GM04503 (cell line): Measurements from ENCODE around the gene PLXNB3.
A peak's percentile ranks its signal among the peaks of the same experiment; 100 is the strongest.
"Not testable (repeated sequence)": the region's sequence is repeated elsewhere in the genome, so short reads cannot be mapped to it uniquely, and the experiment has no call there.

Experiments used
- DNase-seq: peaks from one replicate; pipeline ENCODE4 v3.0.0-alpha.2; 2012; ENCODE audit warnings: low read depth

The PLXNB3 gene

DNA sequence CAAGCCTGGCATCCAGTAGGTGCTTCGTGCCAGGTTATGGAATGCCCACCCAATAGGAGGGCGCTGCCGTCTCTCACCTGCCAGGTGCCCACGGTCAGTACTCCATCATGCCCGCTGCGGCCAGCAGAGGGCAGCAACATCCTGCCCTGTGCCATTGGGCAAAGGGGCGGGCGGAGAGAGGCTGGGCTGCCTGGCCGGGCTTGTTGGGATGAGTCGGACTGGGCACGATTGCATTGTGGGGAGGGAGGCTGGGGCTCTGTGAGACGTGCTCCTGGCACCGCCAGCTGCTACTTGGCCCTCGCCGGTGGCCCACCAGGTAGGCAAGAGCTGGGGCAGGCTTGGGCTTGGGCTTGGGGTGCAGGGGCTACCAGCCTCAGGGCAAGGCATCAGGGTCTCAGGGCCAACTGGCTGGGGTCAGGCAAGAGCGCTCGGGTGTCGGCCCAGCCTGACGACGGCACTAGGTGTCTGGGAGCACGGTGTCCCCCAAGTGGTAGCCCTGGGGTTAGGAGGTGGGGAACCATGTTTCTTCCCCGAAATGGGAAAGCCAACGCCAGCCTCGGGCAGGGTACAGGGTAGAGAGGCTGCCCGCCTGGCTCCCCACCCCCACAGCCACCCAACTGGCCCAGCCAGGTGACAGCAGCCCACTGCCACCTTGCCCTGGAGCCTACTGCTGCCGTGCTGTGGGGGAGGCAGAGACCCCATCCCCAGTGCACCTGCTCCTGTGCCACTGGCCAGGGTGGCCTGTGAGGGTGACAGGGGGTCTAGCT is at the start of gene PLXNB3:
TSS of gene PLXNB3 (plus strand) at position 261 of the 767 bp plus-strand sequence. CDS start 1,287 bp downstream, outside the sequence.
- no peak for DNase-seq

DNA sequence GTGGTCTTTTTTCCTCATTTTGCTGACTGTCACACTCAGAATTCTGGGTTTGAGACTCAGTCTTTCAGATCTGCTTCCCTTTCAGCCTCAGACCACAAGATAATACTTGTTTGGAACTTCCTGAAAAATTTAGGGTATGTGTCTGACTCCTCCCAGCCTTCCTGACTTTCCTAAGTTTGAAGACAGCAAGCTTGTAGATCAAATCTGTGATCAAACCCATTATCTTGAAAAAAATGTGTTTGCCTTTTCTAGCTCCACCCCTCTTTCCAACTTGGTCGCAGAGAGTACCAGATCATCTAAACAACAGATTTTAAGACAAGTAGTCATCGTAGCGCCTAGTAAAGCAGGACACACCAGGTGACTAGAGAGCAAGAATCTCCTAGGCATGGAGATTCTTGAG is 49.8 kb upstream of the PLXNB3 start:
- no peak for DNase-seq

- DNase-seq: no peak
Measured at GRCh38 chrX:153717445-153717844, 46.6 kb upstream of the PLXNB3 start.

DNA sequence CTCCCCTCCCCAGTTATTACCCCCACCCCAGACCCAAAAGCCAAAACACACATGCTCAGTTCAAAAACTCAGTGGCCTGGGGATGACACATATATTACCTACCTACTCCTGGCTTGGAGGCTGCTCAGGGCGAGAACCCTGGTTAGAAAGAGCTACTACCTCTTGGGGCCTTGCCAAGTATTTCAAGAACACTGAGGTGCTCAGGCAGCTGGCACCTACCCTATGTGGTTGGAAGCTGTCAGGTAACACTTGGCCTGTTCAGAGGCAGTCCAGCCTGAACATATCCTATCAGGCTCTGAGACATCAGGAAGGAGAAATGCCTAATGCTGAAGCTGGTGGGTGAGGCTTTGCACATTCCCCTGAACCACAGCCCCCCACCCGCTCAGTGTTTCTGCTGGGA is 44.8 kb upstream of the PLXNB3 start:
- DNase-seq: no peak

DNA sequence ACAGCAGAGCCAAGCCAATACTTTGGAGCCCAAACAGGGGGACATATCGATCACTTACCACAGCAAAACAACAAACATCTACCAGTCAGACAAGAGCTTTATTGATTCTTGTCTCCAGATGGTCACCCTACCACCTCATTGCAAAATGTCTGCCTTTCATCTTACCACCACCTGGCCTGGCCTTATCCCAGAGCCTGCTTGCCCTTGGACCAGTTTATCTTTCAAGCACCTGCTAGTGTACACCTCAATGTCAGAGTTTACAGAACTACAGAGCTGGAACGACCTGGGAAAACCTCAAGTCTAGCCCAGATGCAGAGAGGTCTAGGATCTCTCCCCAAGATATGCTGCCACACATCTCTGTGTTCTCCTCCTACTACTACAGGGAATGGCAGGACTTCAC is 44.3 kb upstream of the PLXNB3 start:
- DNase-seq: no peak

DNA sequence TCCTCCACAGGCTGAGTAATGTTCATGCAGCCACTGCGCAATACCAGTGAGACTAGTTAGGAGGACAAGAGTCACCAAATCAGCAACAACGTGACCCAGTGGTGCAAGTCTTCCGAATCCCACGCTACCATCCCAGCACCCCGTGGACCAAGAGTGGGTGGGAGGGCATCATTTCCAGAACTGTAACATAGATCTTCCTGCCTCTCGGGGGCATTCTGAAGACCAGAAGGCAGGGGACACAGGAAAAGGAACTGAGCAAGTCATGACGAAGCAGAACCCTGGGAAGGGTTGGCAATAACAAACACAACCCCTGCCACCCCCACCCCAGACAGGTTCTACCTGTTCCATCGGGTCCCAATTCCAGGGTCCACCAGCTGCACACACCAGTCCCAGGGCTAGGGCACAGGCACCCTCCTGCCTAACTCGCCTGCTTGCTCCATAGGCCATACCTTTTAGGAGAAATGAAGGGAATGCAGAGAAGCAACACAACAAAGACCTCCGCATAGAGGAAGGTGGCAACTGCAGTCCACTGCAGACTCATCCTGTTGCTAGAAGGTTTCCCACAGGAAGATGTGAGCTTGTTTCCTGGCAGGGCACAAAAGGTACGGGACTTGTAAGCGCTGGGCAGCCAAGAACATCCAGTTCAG is 41.2 kb upstream of the PLXNB3 start:
- DNase-seq: no peak

GRCh38 chrX:153723351-153724251 is 40.4 kb upstream of the PLXNB3 start:
- DNase-seq: no peak

DNA sequence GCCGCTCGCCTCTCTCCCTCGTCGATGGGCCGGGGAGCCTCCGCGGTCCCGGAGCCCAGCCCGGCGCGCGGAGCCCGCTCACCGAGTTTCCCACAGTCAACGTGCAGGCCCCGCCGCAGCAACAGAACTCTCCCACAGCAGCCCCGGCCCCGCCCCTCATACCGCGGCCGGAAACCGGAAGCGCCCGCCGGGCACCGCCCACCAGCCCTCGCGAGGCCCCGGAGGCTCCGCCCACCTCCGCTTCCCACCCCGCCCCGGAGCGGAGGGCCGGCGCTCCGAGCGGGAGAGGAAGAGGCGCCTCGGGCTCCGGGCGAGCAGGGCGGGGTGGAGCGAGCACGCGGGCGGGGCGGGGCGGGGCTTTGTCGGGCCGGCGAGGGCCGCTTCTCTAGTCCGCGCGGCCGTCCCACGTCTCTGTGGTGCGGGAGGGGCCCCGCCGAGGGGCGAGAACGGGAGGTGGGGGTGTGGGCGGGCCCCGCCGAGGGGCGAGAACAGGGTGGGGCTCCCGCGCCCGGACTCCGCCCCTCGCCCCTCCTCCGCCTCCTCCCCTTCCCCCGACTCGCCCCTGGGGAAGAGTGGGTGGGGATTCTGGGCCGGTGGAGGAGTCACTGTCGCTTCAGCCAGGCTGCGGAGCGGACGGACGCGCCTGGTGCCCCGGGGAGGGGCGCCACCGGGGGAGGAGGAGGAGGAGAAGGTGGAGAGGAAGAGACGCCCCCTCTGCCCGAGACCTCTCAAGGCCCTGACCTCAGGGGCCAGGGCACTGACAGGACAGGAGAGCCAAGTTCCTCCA is 39.6 kb upstream of the PLXNB3 start, which contains the start of the genes ABCD1 and BCAP31:
TSS of gene ABCD1 (plus strand) at position 605 of the 787 bp plus-strand sequence. CDS start 411 bp downstream, outside the sequence.
TSS of gene BCAP31 (minus strand) at position 136 of the 787 bp plus-strand sequence. CDS start 1,143 bp downstream, outside the sequence.
- peak; percentile 34 for DNase-seq

GRCh38 chrX:153725039-153725831 is 38.8 kb upstream of the PLXNB3 start:
- no peak for DNase-seq

DNA sequence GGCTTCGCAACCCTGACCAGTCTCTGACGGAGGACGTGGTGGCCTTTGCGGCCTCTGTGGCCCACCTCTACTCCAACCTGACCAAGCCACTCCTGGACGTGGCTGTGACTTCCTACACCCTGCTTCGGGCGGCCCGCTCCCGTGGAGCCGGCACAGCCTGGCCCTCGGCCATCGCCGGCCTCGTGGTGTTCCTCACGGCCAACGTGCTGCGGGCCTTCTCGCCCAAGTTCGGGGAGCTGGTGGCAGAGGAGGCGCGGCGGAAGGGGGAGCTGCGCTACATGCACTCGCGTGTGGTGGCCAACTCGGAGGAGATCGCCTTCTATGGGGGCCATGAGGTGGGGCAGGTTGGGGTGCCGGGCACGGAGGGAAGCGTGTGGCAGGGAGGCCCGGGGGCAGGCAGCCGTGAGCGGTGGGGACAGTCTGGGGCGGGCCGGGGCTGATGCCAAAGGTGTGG is 38.2 kb upstream of the PLXNB3 start:
- DNase-seq: no peak

GRCh38 chrX:153726286-153727122 is 37.5 kb upstream of the PLXNB3 start:
- no peak for DNase-seq

- DNase-seq: no peak
Measured at GRCh38 chrX:153727123-153727931, 36.7 kb upstream of the PLXNB3 start.

GRCh38 chrX:153728095-153728494 is 36.0 kb upstream of the PLXNB3 start:
- no peak for DNase-seq

DNA sequence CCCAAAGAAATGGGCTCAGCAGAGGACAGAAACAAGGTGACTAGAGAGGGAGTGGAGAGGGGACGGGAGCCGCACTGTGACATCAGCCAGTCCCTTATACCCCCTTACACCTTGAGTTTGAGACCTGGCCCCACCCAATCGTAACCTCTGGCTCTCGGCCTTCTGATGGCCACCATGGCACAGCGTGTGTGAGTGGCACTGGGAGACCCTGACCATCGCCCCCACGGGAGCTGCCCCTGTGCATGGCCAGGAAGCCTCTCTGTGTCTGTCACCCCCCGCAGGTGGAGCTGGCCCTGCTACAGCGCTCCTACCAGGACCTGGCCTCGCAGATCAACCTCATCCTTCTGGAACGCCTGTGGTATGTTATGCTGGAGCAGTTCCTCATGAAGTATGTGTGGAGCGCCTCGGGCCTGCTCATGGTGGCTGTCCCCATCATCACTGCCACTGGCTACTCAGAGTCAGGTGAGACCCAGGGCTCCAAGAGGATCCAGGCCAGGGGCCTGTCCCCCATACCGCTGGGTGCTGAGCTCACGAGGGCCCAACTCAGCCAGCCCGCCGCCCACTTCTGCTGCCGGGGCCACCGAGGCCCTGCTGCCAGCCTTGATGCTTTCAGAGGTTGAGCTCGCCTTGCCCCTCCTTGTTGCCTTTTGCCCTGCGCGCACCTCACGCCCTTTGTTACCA is 35.0 kb upstream of the PLXNB3 start:
- no peak for DNase-seq

GRCh38 chrX:153730115-153730514 is 33.9 kb upstream of the PLXNB3 start:
- DNase-seq: not testable (repeated sequence)

- DNase-seq: no peak
Measured at GRCh38 chrX:153731117-153731844, 32.8 kb upstream of the PLXNB3 start.

DNA sequence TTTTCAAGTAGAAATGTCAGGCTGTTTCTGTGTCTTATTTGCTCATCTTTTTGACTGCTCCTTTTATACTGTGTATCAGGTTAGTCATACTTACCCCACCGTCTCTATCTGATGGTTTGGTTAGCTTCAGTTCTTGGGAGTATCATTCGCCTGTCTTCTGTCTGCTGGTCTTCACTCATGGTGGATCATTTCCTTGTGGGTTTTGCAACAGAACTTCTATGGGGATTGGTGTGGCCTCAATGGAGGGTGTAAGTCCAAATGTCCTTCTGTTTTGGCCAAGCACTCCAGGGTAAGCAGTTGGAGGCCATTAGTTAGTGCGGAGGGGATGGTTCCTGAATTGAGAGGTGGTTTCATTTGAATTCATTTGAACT is 32.2 kb upstream of the PLXNB3 start:
- DNase-seq: no peak

GRCh38 chrX:153732401-153732800 is 31.6 kb upstream of the PLXNB3 start:
- no peak for DNase-seq
